Measurements from ENCODE around the gene AP3S2. TPM values are rescaled to one million over a fixed set of nuclear protein-coding genes. Genes with fewer than 3 reads are reported as not detected.

The AP3S2 gene
- total and polyA plus RNA-seq, 7 donors: 24.1 to 88.5 (median 33.5) TPM

DNA sequence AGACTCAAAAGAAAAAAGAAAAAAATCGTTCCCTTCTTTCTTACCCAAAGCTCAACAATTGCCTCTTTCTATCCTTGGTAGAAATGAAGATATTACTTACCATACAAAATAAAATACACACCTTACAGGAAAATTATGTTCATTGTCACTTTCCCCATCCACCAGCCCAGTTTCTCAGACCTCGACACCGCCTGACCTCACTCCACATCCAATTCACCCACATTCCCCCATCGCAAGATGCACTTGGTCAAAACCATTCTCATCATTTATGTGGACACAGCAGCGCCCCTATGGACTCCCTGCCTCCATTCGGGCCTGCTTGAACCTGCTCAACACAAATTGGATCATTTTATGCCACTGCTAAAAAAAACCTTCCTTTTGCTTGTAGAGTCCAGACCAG is 86.1 kb downstream of the AP3S2 start:
- no peaks in the 10 kb centered on the region for H3K36me3 ChIP-seq
- H3K27me3 ChIP-seq: peaks cover 0 to 6% (median 0%) of the 10 kb centered on the region in 3 donors
- H3K4me3 ChIP-seq: no peak overlapping the region
- WGBS, 2 donors: 95 to 96% methylated on average over 6 of the region's 6 CpGs
- intact Hi-C loops (cut with DNase I): no loop called here
- H3K27ac ChIP-seq: no peak overlapping the region
- no peak for DNase-seq
- H3K4me1 ChIP-seq: no peaks in the 10 kb centered on the region
- TF ChIP-seq, protein P1, sequence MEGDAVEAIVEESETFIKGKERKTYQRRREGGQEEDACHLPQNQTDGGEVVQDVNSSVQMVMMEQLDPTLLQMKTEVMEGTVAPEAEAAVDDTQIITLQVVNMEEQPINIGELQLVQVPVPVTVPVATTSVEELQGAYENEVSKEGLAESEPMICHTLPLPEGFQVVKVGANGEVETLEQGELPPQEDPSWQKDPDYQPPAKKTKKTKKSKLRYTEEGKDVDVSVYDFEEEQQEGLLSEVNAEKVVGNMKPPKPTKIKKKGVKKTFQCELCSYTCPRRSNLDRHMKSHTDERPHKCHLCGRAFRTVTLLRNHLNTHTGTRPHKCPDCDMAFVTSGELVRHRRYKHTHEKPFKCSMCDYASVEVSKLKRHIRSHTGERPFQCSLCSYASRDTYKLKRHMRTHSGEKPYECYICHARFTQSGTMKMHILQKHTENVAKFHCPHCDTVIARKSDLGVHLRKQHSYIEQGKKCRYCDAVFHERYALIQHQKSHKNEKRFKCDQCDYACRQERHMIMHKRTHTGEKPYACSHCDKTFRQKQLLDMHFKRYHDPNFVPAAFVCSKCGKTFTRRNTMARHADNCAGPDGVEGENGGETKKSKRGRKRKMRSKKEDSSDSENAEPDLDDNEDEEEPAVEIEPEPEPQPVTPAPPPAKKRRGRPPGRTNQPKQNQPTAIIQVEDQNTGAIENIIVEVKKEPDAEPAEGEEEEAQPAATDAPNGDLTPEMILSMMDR (IDR thresholded peaks at IDR 0.05): no peak
- TF ChIP-seq EP300 (IDR thresholded peaks at IDR 0.05) (no peak), POLR2A (IDR thresholded peaks at IDR 0.05) (no peak), POLR2AphosphoS5 (IDR thresholded peaks at IDR 0.05) (no peak)
- no peaks in the 10 kb centered on the region for H3K9me3 ChIP-seq

DNA sequence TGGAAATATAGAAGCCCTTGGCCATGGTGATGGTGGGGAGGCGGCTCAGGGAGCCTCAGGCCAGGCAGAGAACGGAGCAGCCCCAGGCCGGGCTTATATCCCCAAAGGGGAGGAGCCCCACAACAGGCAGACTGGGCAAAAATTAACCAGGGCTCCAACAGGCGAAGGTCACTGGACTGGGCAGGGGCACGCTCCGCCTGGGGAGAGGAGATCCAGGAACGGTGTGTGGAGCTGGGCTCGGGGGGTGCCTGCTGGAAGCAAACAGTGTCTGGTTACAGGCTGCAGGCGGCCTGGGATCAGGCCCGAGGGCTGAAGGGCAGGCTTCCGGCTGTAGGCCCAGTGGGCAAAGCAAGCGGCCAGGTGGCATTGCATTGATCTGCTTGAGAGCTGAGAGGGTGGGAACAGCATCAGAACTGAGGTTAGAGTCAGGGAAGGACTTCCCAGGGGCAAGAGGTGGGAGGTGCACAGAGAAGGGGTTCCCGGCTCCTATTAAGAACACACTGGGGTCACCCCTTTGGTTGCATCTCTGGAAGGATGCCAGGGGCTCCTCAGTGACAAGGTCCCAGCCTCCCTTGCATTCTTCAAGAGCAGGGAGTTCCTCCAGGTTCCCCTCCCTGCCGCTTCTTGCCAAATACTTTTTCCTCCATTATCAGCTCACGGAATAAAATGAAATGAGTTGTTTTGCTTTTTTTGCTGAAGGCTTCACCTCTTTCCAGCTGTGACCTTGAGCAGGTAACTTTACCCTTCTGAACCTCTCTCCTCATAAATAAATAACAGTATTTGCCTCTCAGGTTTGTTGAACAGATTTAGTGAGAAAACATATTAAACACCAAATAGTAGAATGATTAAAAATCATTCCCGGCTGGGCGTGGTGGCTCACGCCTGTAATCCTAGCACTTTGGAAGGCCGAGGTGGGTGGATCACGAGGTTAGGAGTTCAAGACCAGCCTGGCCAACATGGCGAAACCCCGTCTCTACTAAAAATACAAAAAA is 86.9 kb downstream of the AP3S2 start:
- 49 to 79% methylated on average over 22 of the region's 22 CpGs for WGBS, 2 donors
- H3K36me3 ChIP-seq: no peaks in the 10 kb centered on the region
- no peak overlapping the region for H3K27ac ChIP-seq
- TF ChIP-seq POLR2A (IDR thresholded peaks at IDR 0.05): no peak
- no peak for TF ChIP-seq EP300 (IDR thresholded peaks at IDR 0.05)
- TF ChIP-seq, protein P1 (IDR thresholded peaks at IDR 0.05): no peak
- TF ChIP-seq POLR2AphosphoS5 (IDR thresholded peaks at IDR 0.05): no peak
- no peak overlapping the region for H3K4me3 ChIP-seq
- no peaks in the 10 kb centered on the region for H3K9me3 ChIP-seq
- H3K4me1 ChIP-seq: no peaks in the 10 kb centered on the region
- H3K27me3 ChIP-seq: peaks cover 0 to 12% (median 0%) of the 10 kb centered on the region in 3 donors
- no peak for DNase-seq
- intact Hi-C loops (cut with DNase I): no loop called here

GRCh38 chr15:89806210-89806558 is 87.6 kb downstream of the AP3S2 start:
- intact Hi-C loops (cut with DNase I): no loop called here
- H3K4me1 ChIP-seq: no peaks in the 10 kb centered on the region
- TF ChIP-seq POLR2AphosphoS5 (IDR thresholded peaks at IDR 0.05) (no peak), POLR2A (IDR thresholded peaks at IDR 0.05) (no peak), EP300 (IDR thresholded peaks at IDR 0.05) (no peak)
- TF ChIP-seq, protein P1 (IDR thresholded peaks at IDR 0.05): no peak
- no peaks in the 10 kb centered on the region for H3K36me3 ChIP-seq
- DNase-seq: no peak
- H3K27ac ChIP-seq: no peak overlapping the region
- 83 to 84% methylated on average over 21 of the region's 21 CpGs for WGBS, 2 donors
- H3K4me3 ChIP-seq: no peak overlapping the region
- H3K9me3 ChIP-seq: no peaks in the 10 kb centered on the region
- peaks cover 0 to 15% (median 2%) of the 10 kb centered on the region in 3 donors for H3K27me3 ChIP-seq

DNA sequence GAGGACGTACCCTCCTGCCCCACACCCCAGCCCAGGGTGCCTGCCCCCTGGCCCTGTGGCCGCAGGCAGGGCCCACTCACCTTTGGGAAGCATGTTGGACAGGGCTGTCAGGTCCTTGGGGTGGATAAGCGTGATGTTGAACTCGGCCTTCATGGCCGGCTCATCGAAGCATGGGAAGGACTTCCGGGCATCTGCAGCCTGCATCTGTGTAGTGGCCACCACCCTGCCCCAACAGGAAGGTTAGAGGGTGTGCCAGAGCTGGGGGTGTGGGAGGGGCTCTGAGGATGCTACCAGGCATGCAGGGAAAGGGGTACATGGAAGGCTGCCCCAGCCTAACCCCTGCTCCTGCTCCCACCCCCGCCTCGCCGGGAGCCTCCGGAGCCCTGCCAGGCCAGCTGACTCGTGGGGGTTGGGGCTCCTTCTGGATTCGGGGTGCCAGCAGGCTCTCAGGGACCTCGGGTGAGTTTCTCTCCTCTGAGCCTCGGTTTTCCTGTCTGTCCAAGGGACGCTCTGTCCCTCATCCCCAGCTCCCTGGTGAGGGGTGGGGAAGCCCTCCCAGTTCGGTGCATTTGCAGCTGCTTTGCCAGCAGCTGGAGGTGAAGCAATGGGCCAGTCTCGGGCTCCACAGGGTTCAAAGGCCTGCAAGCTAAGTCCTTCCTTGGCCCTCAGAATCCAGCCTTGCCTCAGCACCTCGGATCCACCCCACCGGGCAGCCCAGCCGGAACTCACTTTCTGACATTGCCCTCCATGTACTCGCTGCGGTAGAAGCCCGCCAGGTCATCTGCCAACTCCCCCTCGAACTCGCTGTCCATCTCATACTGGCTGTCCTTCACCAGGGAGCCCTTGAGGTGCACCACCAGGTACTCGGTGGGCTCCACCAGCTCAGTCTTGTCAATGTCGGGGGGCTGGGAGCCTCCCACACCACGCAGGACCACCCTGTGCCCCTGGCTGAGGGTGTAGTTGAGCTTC is 88.3 kb downstream of the AP3S2 start:
- Histone ChIP-seq H3K9me3 (no peaks in the 10 kb centered on the region), H3K36me3 (no peaks in the 10 kb centered on the region), H3K4me1 (no peaks in the 10 kb centered on the region), H3K27ac (no peak overlapping the region), H3K4me3 (no peak overlapping the region), H3K27me3 (peaks cover 0 to 15% (median 4%) of the 10 kb centered on the region in 3 donors)
- WGBS, 2 donors: 90 to 92% methylated on average over 29 of the region's 29 CpGs
- TF ChIP-seq POLR2AphosphoS5 (IDR thresholded peaks at IDR 0.05): no peak
- TF ChIP-seq, protein P1 (IDR thresholded peaks at IDR 0.05): no peak
- TF ChIP-seq EP300 (IDR thresholded peaks at IDR 0.05): no peak
- no peak for TF ChIP-seq POLR2A (IDR thresholded peaks at IDR 0.05)
- DNase-seq: no peak
- intact Hi-C loops (cut with DNase I): no loop called here
